Uterus (tissue), 4 donors: ENCODE results near the gene GRIK4. TPM values are rescaled to one million over a fixed set of nuclear protein-coding genes. Genes with fewer than 3 reads are reported as not detected.

Experiments
- DNase-seq, 2 donors: peaks; one replicate each; pipeline ENCODE4 v3.0.0-alpha.2; 2019 to 2020
- H3K27ac ChIP-seq, 2 donors: fragments of 200-600 bp; sonication (generic); 1 replicate in 1 of 2; 2 replicates in 1 of 2; pipeline ENCODE4 v1.5.1; 2016 to 2018
- H3K27me3 ChIP-seq, 2 donors: fragments of 200-600 bp; sonication (generic); one replicate each; pipeline ENCODE4 v1.5.1; 2018 to 2019; ENCODE audit warnings: control low read depth in 1 of 2
- H3K36me3 ChIP-seq, 2 donors: fragments of 200-600 bp; sonication (generic); one replicate each; pipeline ENCODE4 v1.5.1; 2019; ENCODE audit warnings: control low read depth in 1 of 2
- H3K4me1 ChIP-seq, 2 donors: fragments of 200-600 bp; sonication (generic); one replicate each; pipeline ENCODE4 v1.5.1; 2018 to 2019; ENCODE audit warnings: control low read depth in 1 of 2
- H3K4me3 ChIP-seq, 2 donors: fragments of 200-600 bp; sonication (generic); 1 replicate in 1 of 2; 2 replicates in 1 of 2; pipeline ENCODE4 v1.5.1; 2018 to 2019; ENCODE audit warnings: mild to moderate bottlenecking in 1 of 2
- H3K9me3 ChIP-seq, 2 donors: fragments of 200-600 bp; sonication (generic); one replicate each; pipeline ENCODE4 v1.5.1; 2019; ENCODE audit warnings: control low read depth in 1 of 2
- CTCF ChIP-seq, 4 experiments: fragments of 200-600 bp in 2 of 4; fragments of 450-650 bp in 2 of 4; sonication (generic) in 2 of 4; IDR thresholded peaks; one replicate each; pipeline ENCODE4 v1.5.1; 2016 to 2019; ENCODE audit warnings: antibody characterized with exemption in 4 of 4, mild to moderate bottlenecking in 2 of 4, moderate library complexity in 1 of 4
- POLR2A ChIP-seq, 2 donors: fragments of 450-650 bp; IDR thresholded peaks; one replicate each; pipeline ENCODE4 v1.6.1; 2016; ENCODE audit warnings: antibody characterized with exemption in 2 of 2, mild to moderate bottlenecking in 1 of 2, moderate library complexity in 1 of 2
- intact Hi-C: fragments of 100-400 bp; cut with DNase I; formaldehyde crosslinking; loops from one replicate; pipeline ENCODE4 v1.15.1; 2023; ENCODE audit warnings: low total_unique reads
- total RNA-seq, 4 donors: library from RNA; depleted of rRNA in 3 of 4; stranded (reverse); fragments of >200 nt in 3 of 4; gene quantifications; one replicate each; pipeline versions ENCODE4 v1.1.0 to v1.2.4, GENCODE V29; 2014 to 2023
- donor health status: DM: yes; HTN: yes; CAD: no.

The GRIK4 gene
- total RNA-seq, 4 donors from 2014 or later: 0.28 to 1.1 TPM; not detected in 2

- H3K36me3 ChIP-seq: no peaks in the 10 kb centered on the region
- TF ChIP-seq CTCF (IDR thresholded peaks at IDR 0.05): no peak
- no peak for TF ChIP-seq POLR2A (IDR thresholded peaks at IDR 0.05)
- no peaks in the 10 kb centered on the region for H3K9me3 ChIP-seq
- H3K4me3 ChIP-seq: no peak overlapping the region
- intact Hi-C loops: no loop called here
- H3K27me3 ChIP-seq: no peaks in the 10 kb centered on the region
- H3K4me1 ChIP-seq: peaks cover 0 to 4% of the 10 kb centered on the region in 2 donors
- DNase-seq: no peak
- H3K27ac ChIP-seq: no peak overlapping the region
Measured at GRCh38 chr11:120529911-120530310, 18.4 kb downstream of the GRIK4 start.

GRCh38 chr11:120532082-120532831 is 20.7 kb downstream of the GRIK4 start:
- Histone ChIP-seq H3K4me1 (peaks cover 0 to 4% of the 10 kb centered on the region in 2 donors), H3K36me3 (no peaks in the 10 kb centered on the region), H3K27ac (no peak overlapping the region), H3K4me3 (no peak overlapping the region), H3K27me3 (no peaks in the 10 kb centered on the region), H3K9me3 (no peaks in the 10 kb centered on the region)
- no peak for TF ChIP-seq POLR2A (IDR thresholded peaks at IDR 0.05)
- TF ChIP-seq CTCF (IDR thresholded peaks at IDR 0.05): no peak
- DNase-seq: no peak
- intact Hi-C loops: no loop called here

GRCh38 chr11:120532832-120533196 is 21.3 kb downstream of the GRIK4 start:
- TF ChIP-seq CTCF (IDR thresholded peaks at IDR 0.05): no peak
- no peak for TF ChIP-seq POLR2A (IDR thresholded peaks at IDR 0.05)

GRCh38 chr11:120536091-120536796 is 24.7 kb downstream of the GRIK4 start:
- no peaks in the 10 kb centered on the region for H3K27me3 ChIP-seq
- H3K4me3 ChIP-seq: no peak overlapping the region
- H3K9me3 ChIP-seq: no peaks in the 10 kb centered on the region
- no peak for TF ChIP-seq CTCF (IDR thresholded peaks at IDR 0.05)
- TF ChIP-seq POLR2A (IDR thresholded peaks at IDR 0.05): no peak
- no peaks in the 10 kb centered on the region for H3K4me1 ChIP-seq
- intact Hi-C loops: no loop called here
- H3K27ac ChIP-seq: no peak overlapping the region
- no peaks in the 10 kb centered on the region for H3K36me3 ChIP-seq
- no peak for DNase-seq

More at GRCh38 chr11:120532832-120533196, 21.3 kb downstream of the GRIK4 start:
- Histone ChIP-seq H3K27ac (no peak overlapping the region), H3K36me3 (no peaks in the 10 kb centered on the region), H3K27me3 (no peaks in the 10 kb centered on the region), H3K4me1 (no peaks in the 10 kb centered on the region), H3K4me3 (no peak overlapping the region), H3K9me3 (no peaks in the 10 kb centered on the region)
- no peak for DNase-seq
- intact Hi-C loops: no loop called here

- H3K4me1 ChIP-seq: no peaks in the 10 kb centered on the region
- TF ChIP-seq CTCF (IDR thresholded peaks at IDR 0.05): no peak
- no peak for TF ChIP-seq POLR2A (IDR thresholded peaks at IDR 0.05)
Measured at GRCh38 chr11:120536797-120537169, 25.2 kb downstream of the GRIK4 start.

More at GRCh38 chr11:120536797-120537169, 25.2 kb downstream of the GRIK4 start:
- Histone ChIP-seq H3K27me3 (no peaks in the 10 kb centered on the region), H3K4me3 (no peak overlapping the region), H3K27ac (no peak overlapping the region), H3K9me3 (no peaks in the 10 kb centered on the region), H3K36me3 (no peaks in the 10 kb centered on the region)
- intact Hi-C loops: no loop called here
- DNase-seq: no peak
